Measurements from ENCODE around the gene PRR20G.

The PRR20G gene

GRCh38 chr3:127291114-127291513 lies 3.3 kb upstream of the PRR20G start:
- DNase-seq (ENCODE audit: low spot score) = no peak
- TF ChIP-seq CTCF (IDR thresholded peaks at IDR 0.05; ENCODE audit: extremely low read depth, insufficient read depth, missing control alignments) = no peak
- in situ Hi-C loops (cut with MboI; ENCODE audit: low pct_unique_long_range_greater_than_20kb, low sequenced_read_pairs, unreplicated experiment) = no loop called here

DNA sequence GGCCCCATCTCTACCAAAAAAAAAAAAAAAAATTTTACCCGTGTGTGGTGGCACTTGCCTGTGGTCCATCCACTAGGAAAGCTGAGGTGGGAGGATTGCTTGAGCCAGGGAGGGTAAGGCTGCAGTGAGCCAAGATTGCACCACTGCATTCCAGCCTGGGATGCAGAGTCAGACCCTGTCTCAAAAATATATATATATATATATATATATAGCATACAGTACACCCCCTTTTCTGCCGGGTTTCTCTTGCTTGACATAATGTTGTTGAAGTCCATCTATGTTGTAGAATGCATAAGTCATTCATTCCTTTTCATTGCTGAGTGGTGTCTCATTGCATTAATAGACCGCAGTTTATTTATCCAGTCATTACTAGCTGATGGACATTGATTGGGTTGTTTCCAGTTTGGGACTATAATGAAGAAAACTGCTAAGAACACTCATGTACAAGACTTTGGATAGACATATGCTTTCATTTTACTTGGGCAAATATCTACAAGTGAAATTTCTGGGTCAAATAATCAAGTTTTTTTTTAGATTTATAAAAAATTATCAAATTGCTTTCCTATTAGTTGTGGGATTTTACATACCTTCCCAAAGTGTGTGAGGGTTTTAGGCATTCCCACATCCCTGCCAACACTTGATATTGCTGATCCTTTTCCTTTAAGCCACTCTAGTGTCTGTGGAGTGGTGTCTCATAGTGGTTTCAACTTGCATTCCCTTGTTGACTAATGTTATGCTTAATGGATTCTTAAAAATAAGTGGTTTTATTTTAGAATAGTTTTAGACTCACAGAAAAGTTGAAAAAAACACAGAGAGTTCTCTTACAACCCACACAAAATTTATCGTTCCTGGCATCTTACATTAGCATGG lies 2.1 kb upstream of the PRR20G start:
- in situ Hi-C loops (cut with MboI; ENCODE audit: low pct_unique_long_range_greater_than_20kb, low sequenced_read_pairs, unreplicated experiment) = no loop called here
- no peak for TF ChIP-seq CTCF (IDR thresholded peaks at IDR 0.05; ENCODE audit: extremely low read depth, insufficient read depth, missing control alignments)
- DNase-seq (ENCODE audit: low spot score) = no peak

DNA sequence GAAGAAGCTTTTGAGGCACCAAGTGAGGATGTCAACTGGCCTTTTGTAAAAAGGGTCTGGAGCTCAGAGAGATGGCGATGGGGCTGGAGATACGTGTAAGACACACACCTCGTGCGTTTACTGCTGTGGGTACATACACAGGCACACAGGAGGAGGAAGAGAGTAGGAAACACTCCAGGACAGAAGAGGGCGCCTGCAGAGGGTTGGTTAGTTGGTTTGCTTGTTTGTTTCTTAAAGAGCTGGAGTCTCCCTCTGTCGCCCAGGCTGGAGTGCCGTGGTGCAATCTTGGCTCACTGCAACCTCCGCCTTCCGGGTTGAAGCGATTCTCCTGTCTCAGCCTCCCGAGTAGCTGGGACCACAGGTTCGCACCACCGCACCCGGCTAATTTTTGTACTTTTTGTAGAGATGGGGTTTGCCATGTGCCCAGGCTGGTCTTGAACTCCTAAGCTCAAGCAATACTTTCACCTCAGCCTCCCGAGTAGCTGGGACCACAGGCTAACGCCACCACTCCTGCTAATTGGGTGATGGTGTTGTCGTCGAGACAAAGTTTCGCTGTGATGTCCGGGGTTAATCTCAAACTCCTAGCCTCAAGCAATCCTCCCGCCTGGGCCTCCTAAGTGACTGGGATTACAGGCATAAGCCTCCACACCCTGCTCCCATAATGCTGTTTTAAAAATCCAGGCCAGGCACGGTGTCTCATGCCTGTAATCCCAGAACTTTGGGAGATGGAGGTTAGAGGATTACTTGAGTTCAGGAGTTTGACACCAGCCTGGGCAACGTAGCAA lies 1.3 kb upstream of the PRR20G start:
- no peak for DNase-seq (ENCODE audit: low spot score)
- TF ChIP-seq CTCF (IDR thresholded peaks at IDR 0.05; ENCODE audit: extremely low read depth, insufficient read depth, missing control alignments) = peak; percentile 19
- in situ Hi-C loops (cut with MboI; ENCODE audit: low pct_unique_long_range_greater_than_20kb, low sequenced_read_pairs, unreplicated experiment) = no loop called here

GRCh38 chr3:127288343-127288742 lies 497 bp upstream of the PRR20G start:
- DNase-seq (ENCODE audit: low spot score) = no peak
- in situ Hi-C loops (cut with MboI; ENCODE audit: low pct_unique_long_range_greater_than_20kb, low sequenced_read_pairs, unreplicated experiment) = no loop called here
- no peak for TF ChIP-seq CTCF (IDR thresholded peaks at IDR 0.05; ENCODE audit: extremely low read depth, insufficient read depth, missing control alignments)

- TF ChIP-seq CTCF (IDR thresholded peaks at IDR 0.05; ENCODE audit: extremely low read depth, insufficient read depth, missing control alignments) = no peak
- in situ Hi-C loops (cut with MboI; ENCODE audit: low pct_unique_long_range_greater_than_20kb, low sequenced_read_pairs, unreplicated experiment) = no loop called here
Observed at GRCh38 chr3:127286571-127287140, 1.2 kb downstream of the PRR20G start.

GRCh38 chr3:127284258-127284657 lies 3.6 kb downstream of the PRR20G start:
- in situ Hi-C loops (cut with MboI; ENCODE audit: low pct_unique_long_range_greater_than_20kb, low sequenced_read_pairs, unreplicated experiment) = no loop called here
- TF ChIP-seq CTCF (IDR thresholded peaks at IDR 0.05; ENCODE audit: extremely low read depth, insufficient read depth, missing control alignments) = no peak
- DNase-seq (ENCODE audit: low spot score) = no peak

More at GRCh38 chr3:127286571-127287140, 1.2 kb downstream of the PRR20G start:
- DNase-seq (ENCODE audit: low spot score) = no peak

Data from GM13977 (cell line).